PC-3 (cell line): ENCODE measurements around the gene CDH4. TPM values are rescaled to one million over a fixed set of nuclear protein-coding genes. Genes with fewer than 3 reads are reported as not detected.

ENCODE experiments used
- ATAC-seq: fragments of 200-7000 bp; cut with Tn5 transposase; 2 replicates; pipeline ENCODE4 v1.9.1; 2020; ENCODE audit warnings: mild to moderate bottlenecking, moderate library complexity
- BruUV-seq: library from RNA; stranded (reverse); fragments of 400-500 nt; replicated peaks from 2 replicates; lab custom pipeline; 2021; lab: Mats Ljungman, UMichigan
- CTCF ChIA-PET: fragments of 300-600 bp; sonication (Branson Sonifier 250); formaldehyde crosslinking; loops from one replicate; lab custom pipeline; 2022; ENCODE audit warnings: antibody characterized with exemption; lab: Charles Lee
- POLR2A ChIA-PET: fragments of 300-600 bp; sonication (Branson Sonifier 250); formaldehyde crosslinking; loops from one replicate; lab custom pipeline; 2022; ENCODE audit warnings: antibody characterized with exemption; ENCODE audit not compliant: unreplicated experiment; lab: Charles Lee
- DNase-seq: peaks from one replicate; pipeline ENCODE4 v3.0.0-alpha.2; 2015
- H2AFZ ChIP-seq: fragments of 300-600 bp; sonication (generic); 2 replicates; pipeline ENCODE4 v1.6.0; 2016; ENCODE audit warnings: antibody characterized with exemption, low read length
- H3F3A ChIP-seq: fragments of 300-600 bp; sonication (generic); one replicate; pipeline ENCODE4 v1.6.0; 2017; ENCODE audit warnings: antibody characterized with exemption, low read length, control low read depth, mild to moderate bottlenecking; ENCODE audit not compliant: unreplicated experiment
- H3K27ac ChIP-seq: fragments of 300-600 bp; sonication (generic); 2 replicates; pipeline ENCODE4 v1.5.1; 2016; ENCODE audit warnings: mild to moderate bottlenecking, low read length
- H3K27me3 ChIP-seq: fragments of 300-600 bp; sonication (generic); 2 replicates; pipeline ENCODE4 v1.6.1; 2016; ENCODE audit warnings: low read length, mixed read lengths
- H3K36me3 ChIP-seq: fragments of 300-600 bp; sonication (generic); 2 replicates; pipeline ENCODE4 v1.6.1; 2016; ENCODE audit warnings: low read depth, mixed run types, low read length, mixed read lengths
- H3K4me1 ChIP-seq: fragments of 300-600 bp; sonication (generic); 2 replicates; pipeline ENCODE4 v1.5.1; 2016; ENCODE audit warnings: low read length; ENCODE audit not compliant: insufficient read depth
- H3K4me2 ChIP-seq: fragments of 300-600 bp; sonication (generic); 2 replicates; pipeline ENCODE4 v1.6.0; 2016; ENCODE audit warnings: low read length
- H3K4me3 ChIP-seq: fragments of 300-600 bp; sonication (generic); 2 replicates; pipeline ENCODE4 v1.5.1; 2016; ENCODE audit warnings: mild to moderate bottlenecking, low read length, mixed read lengths
- H3K79me2 ChIP-seq: fragments of 300-600 bp; sonication (generic); 2 replicates; pipeline ENCODE4 v1.6.1; 2017; ENCODE audit warnings: low read length, mixed read lengths
- H3K9ac ChIP-seq: fragments of 300-600 bp; sonication (generic); 2 replicates; pipeline ENCODE4 v1.6.0; 2016; ENCODE audit warnings: mild to moderate bottlenecking, low read length
- H3K9me2 ChIP-seq: fragments of 300-600 bp; sonication (generic); replicated peaks from 2 replicates; pipeline ENCODE4 v1.6.1; 2016; ENCODE audit warnings: mixed run types, low read length, mixed read lengths
- H3K9me3 ChIP-seq: fragments of 300-600 bp; sonication (generic); 2 replicates; pipeline ENCODE4 v1.6.1; 2016; ENCODE audit warnings: low read length, mixed read lengths
- H4K20me1 ChIP-seq: fragments of 300-600 bp; sonication (generic); 2 replicates; pipeline ENCODE4 v1.6.1; 2016; ENCODE audit warnings: low read length, mixed read lengths
- CTCF ChIP-seq: fragments of 300-600 bp; sonication (generic); conservative IDR thresholded peaks from 2 replicates; pipeline ENCODE4 v1.5.1; 2017; ENCODE audit warnings: antibody characterized with exemption, low read depth, mild to moderate bottlenecking, low read length
- EZH2 ChIP-seq: fragments of 300-600 bp; sonication (generic); IDR thresholded peaks from one replicate; pipeline ENCODE4 v1.6.1; 2017; ENCODE audit warnings: antibody characterized with exemption, mild to moderate bottlenecking, low read length; ENCODE audit not compliant: unreplicated experiment
- EZH2phosphoT487 ChIP-seq: fragments of 300-600 bp; sonication (generic); IDR thresholded peaks from 2 replicates; pipeline ENCODE4 v1.6.1; 2018; ENCODE audit warnings: mild to moderate bottlenecking, antibody characterized with exemption, low read length, borderline replicate concordance
- intact Hi-C: fragments of 100-400 bp; cut with micrococcal nuclease; formaldehyde crosslinking; loops from 2 replicates; pipeline ENCODE4 v1.9.0; 2023
- total RNA-seq: library from RNA; depleted of rRNA; stranded (reverse); fragments of >200 nt; gene quantifications from 2 replicates; pipeline ENCODE4 v1.2.3, GENCODE V29; 2014

The CDH4 gene
- total RNA-seq, 1 experiment from 2014 or later = not detected

GRCh38 chr20:61285152-61285645 lies 33.1 kb downstream of the CDH4 start:
- no peak overlapping the region for H3K27ac ChIP-seq
- no peaks in the 10 kb centered on the region for H3K9me2 ChIP-seq
- DNase-seq (no peak), ATAC-seq (no peak)
- no peaks in the 10 kb centered on the region for H3K79me2 ChIP-seq
- no peaks in the 10 kb centered on the region for H4K20me1 ChIP-seq
- TF ChIP-seq EZH2 (no peak), CTCF (no peak), EZH2phosphoT487 (no peak)
- 0 out of 2 replicates have a peak, but pooled peaks cover 7% of the 10 kb centered on the region for H3K27me3 ChIP-seq
- CTCF ChIA-PET = no interaction called here
- H3K9ac ChIP-seq = no peak overlapping the region
- POLR2A ChIA-PET = no interaction called here
- peaks cover 4% of the 10 kb centered on the region; the same call in 1 of the 2 replicates for H3K9me3 ChIP-seq
- no peaks in the 10 kb centered on the region for H3K4me1 ChIP-seq
- intact Hi-C loops = no loop called here
- no TSS peak for BruUV-seq
- no peak overlapping the region for H3K4me2 ChIP-seq
- no peaks in the 10 kb centered on the region for H3F3A ChIP-seq
- H2AFZ ChIP-seq = no peak overlapping the region
- no peaks in the 10 kb centered on the region for H3K36me3 ChIP-seq
- H3K4me3 ChIP-seq = no peak overlapping the region

- Histone ChIP-seq H3K4me2 (no peak overlapping the region), H3K4me3 (no peak overlapping the region), H3K27ac (no peak overlapping the region), H3K9me2 (no peaks in the 10 kb centered on the region), H3K36me3 (no peaks in the 10 kb centered on the region), H4K20me1 (no peaks in the 10 kb centered on the region), H3K9me3 (peaks cover 7% of the 10 kb centered on the region; the same call in 1 of the 2 replicates), H3K79me2 (no peaks in the 10 kb centered on the region), H3F3A (no peaks in the 10 kb centered on the region), H2AFZ (no peak overlapping the region), H3K27me3 (peaks cover 10% of the 10 kb centered on the region; the same call in 1 of the 2 replicates), H3K4me1 (no peaks in the 10 kb centered on the region), H3K9ac (no peak overlapping the region)
- ChIA-PET POLR2A (no interaction called here), CTCF (no interaction called here)
- intact Hi-C loops = no loop called here
- no peak for ATAC-seq
- no TSS peak for BruUV-seq
- TF ChIP-seq EZH2phosphoT487 (no peak), CTCF (no peak)
- no peak for DNase-seq
Observed at GRCh38 chr20:61285691-61286090, 33.6 kb downstream of the CDH4 start.

- intact Hi-C loops = no loop called here
- ChIA-PET CTCF (no interaction called here), POLR2A (no interaction called here)
- Histone ChIP-seq H3K4me2 (no peak overlapping the region), H3K9ac (no peak overlapping the region), H3K9me3 (0 out of 2 replicates have a peak, but pooled peaks cover 4% of the 10 kb centered on the region), H2AFZ (no peak overlapping the region), H3K4me3 (no peak overlapping the region), H3K9me2 (no peaks in the 10 kb centered on the region), H3K36me3 (no peaks in the 10 kb centered on the region), H3F3A (no peaks in the 10 kb centered on the region), H3K79me2 (no peaks in the 10 kb centered on the region), H3K27ac (no peak overlapping the region), H4K20me1 (no peaks in the 10 kb centered on the region), H3K27me3 (peaks cover 15% of the 10 kb centered on the region; the same call in 1 of the 2 replicates), H3K4me1 (no peaks in the 10 kb centered on the region)
- ATAC-seq (no peak), DNase-seq (no peak)
- BruUV-seq = no TSS peak
- TF ChIP-seq EZH2 (no peak), EZH2phosphoT487 (no peak), CTCF (no peak)
Observed at GRCh38 chr20:61287583-61288275, 35.7 kb downstream of the CDH4 start.
